Prostate gland (tissue), 2 donors: Measurements from ENCODE around the gene ZSWIM3. TPM values are rescaled to one million over a fixed set of nuclear protein-coding genes. Genes with fewer than 3 reads are reported as not detected.

Source experiments
- DNase-seq: peaks from one replicate; pipeline ENCODE4 v3.0.0-alpha.2; 2019; ENCODE audit warnings: low spot score
- H3K27ac ChIP-seq, 2 donors: fragments of 200-600 bp; sonication (generic); 2 replicates each; pipeline ENCODE4 v1.5.1; 2017 to 2019
- H3K27me3 ChIP-seq: fragments of 200-600 bp; sonication (generic); replicated peaks from 2 replicates; pipeline ENCODE4 v1.5.1; 2019; ENCODE audit not compliant: insufficient read depth
- H3K36me3 ChIP-seq, 2 donors: fragments of 200-600 bp; sonication (generic); 1 replicate in 1 of 2; 2 replicates in 1 of 2; pipeline versions ENCODE4 v1.5.1 to v1.8.1; 2017 to 2019
- H3K4me1 ChIP-seq: fragments of 200-600 bp; sonication (generic); replicated peaks from 2 replicates; pipeline ENCODE4 v1.5.1; 2019
- H3K4me3 ChIP-seq, 2 donors: fragments of 200-600 bp; sonication (generic); 2 replicates each; pipeline ENCODE4 v1.5.1; 2017 to 2019
- H3K9me3 ChIP-seq: fragments of 200-600 bp; sonication (generic); 2 replicates; pipeline ENCODE4 v1.5.1; 2017
- CTCF ChIP-seq, 4 experiments: fragments of 200-600 bp in 2 of 4; fragments of 450-650 bp in 2 of 4; sonication (generic) in 2 of 4; IDR thresholded peaks; 1 replicate in 3 of 4; 2 replicates in 1 of 4; pipeline ENCODE4 v1.5.1; 2016 to 2019; ENCODE audit warnings: antibody characterized with exemption in 4 of 4, mild to moderate bottlenecking in 2 of 4, moderate library complexity in 2 of 4
- POLR2A ChIP-seq: fragments of 450-650 bp; IDR thresholded peaks from one replicate; pipeline ENCODE4 v1.6.1; 2016; ENCODE audit warnings: antibody characterized with exemption, mild to moderate bottlenecking
- POLR2AphosphoS5 ChIP-seq: sonication (generic); formaldehyde crosslinking; IDR thresholded peaks from one replicate; pipeline ENCODE4 v1.6.1; 2017; ENCODE audit warnings: antibody characterized with exemption
- WGBS: methylation state at CpG from one replicate; pipeline ENCODE4 v1.1.5; 2018; 5-methylcytosine and 5-hydroxymethylcytosine counted together
- intact Hi-C: fragments of 100-400 bp; cut with DNase I; formaldehyde crosslinking; loops from one replicate; pipeline ENCODE4 v1.14.2; 2022
- total RNA-seq, 2 donors: library from RNA; depleted of rRNA; stranded (reverse); fragments of >200 nt; gene quantifications; one replicate each; pipeline ENCODE4 v1.1.0, GENCODE V29; 2016

Gene ZSWIM3
- total RNA-seq, 2 donors from 2014 or later = 4.3 to 11.9 TPM

- Histone ChIP-seq H3K27me3 (no peaks in the 10 kb centered on the region), H3K36me3 (peaks cover 0 to 12% of the 10 kb centered on the region in 2 donors), H3K4me3 (no peak overlapping the region), H3K27ac (no peak overlapping the region), H3K9me3 (no peaks in the 10 kb centered on the region), H3K4me1 (peaks cover 1% of the 10 kb centered on the region)
- no peak for DNase-seq
- intact Hi-C loops = no loop called here
- 95% methylated on average over 2 of the region's 2 CpGs for WGBS
- no peak for TF ChIP-seq CTCF (IDR thresholded peaks at IDR 0.05)
Measured at GRCh38 chr20:45850238-45850637, 7.2 kb upstream of the ZSWIM3 start.

- no peak for TF ChIP-seq CTCF (IDR thresholded peaks at IDR 0.05)
- TF ChIP-seq POLR2A = no peak
- no peak for TF ChIP-seq POLR2AphosphoS5
- intact Hi-C loops = no loop called here
- Histone ChIP-seq H3K9me3 (no peaks in the 10 kb centered on the region), H3K4me1 (peaks cover 8% of the 10 kb centered on the region), H3K4me3 (no peak overlapping the region), H3K36me3 (peaks cover 0 to 12% of the 10 kb centered on the region in 2 donors), H3K27me3 (no peaks in the 10 kb centered on the region), H3K27ac (no peak overlapping the region)
- no peak for DNase-seq
- WGBS = 94% methylated on average over 1 of the region's 1 CpG
Measured at GRCh38 chr20:45850926-45851325, 6.5 kb upstream of the ZSWIM3 start.

DNA sequence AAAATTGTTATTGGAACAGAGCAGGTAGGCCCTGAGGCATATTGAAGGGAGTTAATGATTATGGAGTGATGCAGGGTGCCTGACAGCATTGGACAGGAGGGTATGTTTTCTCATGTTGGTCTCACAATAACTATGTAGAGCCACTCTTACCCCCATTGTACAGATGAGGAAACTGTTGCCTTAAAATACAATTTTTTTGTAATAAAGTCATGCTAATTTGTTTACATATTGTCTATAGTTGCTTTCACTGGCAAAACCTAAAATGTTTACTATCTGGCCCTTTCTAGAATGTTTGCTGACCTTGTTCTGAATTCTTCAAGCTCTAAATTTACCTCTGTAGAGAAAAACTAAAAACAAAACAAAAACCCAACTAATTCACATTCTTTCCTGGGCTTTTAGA is 5.9 kb upstream of the ZSWIM3 start:
- peaks cover 0 to 12% of the 10 kb centered on the region in 2 donors for H3K36me3 ChIP-seq
- no peaks in the 10 kb centered on the region for H3K27me3 ChIP-seq
- H3K4me1 ChIP-seq = peaks cover 14% of the 10 kb centered on the region
- intact Hi-C loops = no loop called here
- TF ChIP-seq POLR2A (no peak), POLR2AphosphoS5 (no peak), CTCF (IDR thresholded peaks at IDR 0.05) (no peak)
- H3K4me3 ChIP-seq = no peak overlapping the region
- H3K9me3 ChIP-seq = no peaks in the 10 kb centered on the region
- DNase-seq = no peak
- H3K27ac ChIP-seq = no peak overlapping the region

- H3K4me1 ChIP-seq = peaks cover 14% of the 10 kb centered on the region
- no peak for DNase-seq
- no peak overlapping the region for H3K27ac ChIP-seq
- intact Hi-C loops = no loop called here
- H3K36me3 ChIP-seq = peaks cover 0 to 12% of the 10 kb centered on the region in 2 donors
- WGBS = 87% methylated on average over 6 of the region's 6 CpGs
- TF ChIP-seq POLR2AphosphoS5 (no peak), POLR2A (no peak), CTCF (IDR thresholded peaks at IDR 0.05) (no peak)
- H3K9me3 ChIP-seq = no peaks in the 10 kb centered on the region
- no peak overlapping the region for H3K4me3 ChIP-seq
- no peaks in the 10 kb centered on the region for H3K27me3 ChIP-seq
Measured at GRCh38 chr20:45852326-45852725, 5.1 kb upstream of the ZSWIM3 start.

GRCh38 chr20:45853484-45853883 is 3.9 kb upstream of the ZSWIM3 start:
- H3K36me3 ChIP-seq = peaks cover 0 to 4% of the 10 kb centered on the region in 2 donors
- no peaks in the 10 kb centered on the region for H3K9me3 ChIP-seq
- no peak overlapping the region for H3K27ac ChIP-seq
- intact Hi-C loops = no loop called here
- DNase-seq = no peak
- H3K27me3 ChIP-seq = no peaks in the 10 kb centered on the region
- 57% methylated on average over 2 of the region's 2 CpGs for WGBS
- TF ChIP-seq CTCF (IDR thresholded peaks at IDR 0.05) (no peak), POLR2AphosphoS5 (no peak), POLR2A (no peak)
- H3K4me1 ChIP-seq = peaks cover 14% of the 10 kb centered on the region
- no peak overlapping the region for H3K4me3 ChIP-seq
